WTC11 (cell line): ENCODE results near the gene VPS25. TPM values are rescaled to one million over a fixed set of nuclear protein-coding genes. Genes with fewer than 3 reads are reported as not detected.

Experiments
- ATAC-seq: fragments of 200-7000 bp; cut with Tn5 transposase; 2 replicates; pipeline ENCODE4 v1.10.0; 2021; ENCODE audit warnings: mild to moderate bottlenecking, moderate library complexity
- CTCF ChIA-PET: fragments of 300-600 bp; sonication (Branson Sonifier 250); formaldehyde crosslinking; loops from one replicate; lab custom pipeline; 2021; ENCODE audit warnings: antibody characterized with exemption; lab: Charles Lee
- POLR2A ChIA-PET: fragments of 350-600 bp; sonication (Branson Sonifier 250); formaldehyde crosslinking; loops from one replicate; lab custom pipeline; 2021; ENCODE audit warnings: antibody characterized with exemption; lab: Charles Lee
- DNase-seq: peaks from one replicate; pipeline ENCODE4 v3.0.0; 2021; ENCODE audit warnings: low spot score
- H3K27ac Mint-ChIP-seq: 2 replicates; pipeline ENCODE4 v1.8.0; 2021; ENCODE audit warnings: mixed read lengths
- H3K27me3 Mint-ChIP-seq: 2 replicates; pipeline ENCODE4 v1.8.0; 2021; ENCODE audit warnings: low read depth, mild to moderate bottlenecking, moderate library complexity, mixed read lengths
- H3K36me3 Mint-ChIP-seq: 2 replicates; pipeline ENCODE4 v1.8.0; 2021; ENCODE audit warnings: mixed read lengths
- H3K4me1 Mint-ChIP-seq: 2 replicates; pipeline ENCODE4 v1.8.0; 2022; ENCODE audit warnings: mixed read lengths
- H3K4me3 Mint-ChIP-seq: 2 replicates; pipeline ENCODE4 v1.8.0; 2021; ENCODE audit warnings: mild to moderate bottlenecking, moderate library complexity, mixed read lengths
- H3K9me3 Mint-ChIP-seq: 2 replicates; pipeline ENCODE4 v1.8.0; 2021; ENCODE audit warnings: mixed read lengths
- CREB1 ChIP-seq: sonication (generic); formaldehyde crosslinking; IDR thresholded peaks from 2 replicates; pipeline ENCODE4 v1.8.0; 2023; ENCODE audit warnings: mild to moderate bottlenecking, missing genetic modification reagents
- FOXJ3 ChIP-seq: sonication (generic); formaldehyde crosslinking; IDR thresholded peaks from 2 replicates; pipeline ENCODE4 v1.9.0; 2021; ENCODE audit warnings: missing genetic modification reagents, mild to moderate bottlenecking, borderline replicate concordance
- HMGA2 ChIP-seq: fragments of 250-450 bp; sonication (Bioruptor Pico); IDR thresholded peaks from 2 replicates; pipeline ENCODE4 v1.4.0; 2021; ENCODE audit warnings: mild to moderate bottlenecking, moderate library complexity
- NFYB ChIP-seq: sonication (generic); formaldehyde crosslinking; conservative IDR thresholded peaks from 2 replicates; pipeline ENCODE4 v1.8.0; 2022; ENCODE audit warnings: low read depth, missing genetic modification reagents
- RORB ChIP-seq: fragments of 250-450 bp; sonication (Bioruptor Pico); IDR thresholded peaks from 2 replicates; pipeline ENCODE4 v1.9.0; 2021; ENCODE audit warnings: mild to moderate bottlenecking
- SOX15 ChIP-seq: fragments of 250-450 bp; sonication (Bioruptor Pico); IDR thresholded peaks from 2 replicates; pipeline ENCODE4 v1.9.0; 2021; ENCODE audit warnings: mild to moderate bottlenecking
- TCF7 ChIP-seq: sonication (generic); formaldehyde crosslinking; IDR thresholded peaks from 2 replicates; pipeline ENCODE4 v1.8.0; 2022; ENCODE audit warnings: mild to moderate bottlenecking, low read depth, missing genetic modification reagents, moderate library complexity
- USF1 ChIP-seq: sonication (generic); formaldehyde crosslinking; IDR thresholded peaks from 2 replicates; pipeline ENCODE4 v1.8.0; 2022; ENCODE audit warnings: mild to moderate bottlenecking, missing genetic modification reagents
- ZNF121 ChIP-seq: sonication (generic); formaldehyde crosslinking; IDR thresholded peaks from 2 replicates; pipeline ENCODE4 v1.8.0; 2023; ENCODE audit warnings: missing genetic modification reagents
- ZNF138 ChIP-seq: sonication (generic); formaldehyde crosslinking; conservative IDR thresholded peaks from 2 replicates; pipeline ENCODE4 v1.8.1; 2022; ENCODE audit warnings: mild to moderate bottlenecking, moderate library complexity, missing genetic modification reagents
- ZNF219 ChIP-seq: sonication (generic); formaldehyde crosslinking; IDR thresholded peaks from 2 replicates; pipeline ENCODE4 v1.8.0; 2023; ENCODE audit warnings: missing genetic modification reagents, mild to moderate bottlenecking, borderline replicate concordance
- ZNF263 ChIP-seq: sonication (generic); formaldehyde crosslinking; IDR thresholded peaks from 2 replicates; pipeline ENCODE4 v1.8.1; 2022; ENCODE audit warnings: low read depth, mild to moderate bottlenecking, moderate library complexity, missing genetic modification reagents
- total RNA-seq: library from RNA; stranded (reverse); gene quantifications from 3 replicates; pipeline ENCODE4 v1.2.3, GENCODE V29; 2021
- TF ChIP-seq, protein P1 (sequence below): sonication (generic); formaldehyde crosslinking; IDR thresholded peaks from 2 replicates; pipeline ENCODE4 v1.8.0; 2023; ENCODE audit warnings: missing genetic modification reagents
- TF ChIP-seq, protein P2 (sequence below): sonication (generic); formaldehyde crosslinking; IDR thresholded peaks from 2 replicates; pipeline ENCODE4 v1.8.1; 2023; ENCODE audit warnings: mild to moderate bottlenecking, missing genetic modification reagents, borderline replicate concordance

VPS25 gene
- total RNA-seq, 1 experiment from 2014 or later, result 98.6 TPM

DNA sequence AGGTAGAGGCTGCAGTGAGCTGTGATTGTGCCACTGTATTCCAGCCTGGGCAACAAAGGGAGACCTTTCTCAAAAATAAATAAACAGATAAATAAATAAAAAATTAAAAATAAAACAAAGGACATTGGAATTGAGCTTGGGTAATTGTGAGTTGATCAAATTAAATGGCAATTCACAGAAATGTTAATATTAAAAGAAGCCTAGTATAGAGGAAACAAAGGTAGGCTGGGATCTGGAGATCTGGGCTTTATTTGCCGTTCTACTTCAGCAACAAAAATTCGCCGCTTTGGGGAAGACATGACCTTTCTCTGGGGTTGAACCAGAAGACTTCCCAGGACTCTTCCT, 332 bp upstream of the VPS25 start:
- Mint-ChIP-seq H3K27ac (peak overlapping the region; percentile 97), H3K36me3 (peaks cover 23% of the 10 kb centered on the region), H3K4me1 (peaks cover 7% of the 10 kb centered on the region), H3K9me3 (no peaks in the 10 kb centered on the region), H3K27me3 (peaks cover 4% of the 10 kb centered on the region), H3K4me3 (peak overlapping the region; percentile 99)
- POLR2A ChIA-PET, result interaction anchor here (1.0 to 1.6 kb wide), 3 partner anchors 13 to 51 kb away, joined by 4 to 8 read pairs (median 5); partner anchors contain the start of genes BECN1, CNTD1, COA3 and RAMP2
- CTCF ChIA-PET, result interaction anchor here (1.0 to 2.9 kb wide), 7 partner anchors 9 to 195 kb away, joined by 3 to 44 read pairs (median 8); partner anchors contain the start of genes PSMC3IP and RAMP2
- no peak for ATAC-seq
- DNase-seq, result no peak
- TF ChIP-seq NFYB (no peak), ZNF138 (no peak)

DNA sequence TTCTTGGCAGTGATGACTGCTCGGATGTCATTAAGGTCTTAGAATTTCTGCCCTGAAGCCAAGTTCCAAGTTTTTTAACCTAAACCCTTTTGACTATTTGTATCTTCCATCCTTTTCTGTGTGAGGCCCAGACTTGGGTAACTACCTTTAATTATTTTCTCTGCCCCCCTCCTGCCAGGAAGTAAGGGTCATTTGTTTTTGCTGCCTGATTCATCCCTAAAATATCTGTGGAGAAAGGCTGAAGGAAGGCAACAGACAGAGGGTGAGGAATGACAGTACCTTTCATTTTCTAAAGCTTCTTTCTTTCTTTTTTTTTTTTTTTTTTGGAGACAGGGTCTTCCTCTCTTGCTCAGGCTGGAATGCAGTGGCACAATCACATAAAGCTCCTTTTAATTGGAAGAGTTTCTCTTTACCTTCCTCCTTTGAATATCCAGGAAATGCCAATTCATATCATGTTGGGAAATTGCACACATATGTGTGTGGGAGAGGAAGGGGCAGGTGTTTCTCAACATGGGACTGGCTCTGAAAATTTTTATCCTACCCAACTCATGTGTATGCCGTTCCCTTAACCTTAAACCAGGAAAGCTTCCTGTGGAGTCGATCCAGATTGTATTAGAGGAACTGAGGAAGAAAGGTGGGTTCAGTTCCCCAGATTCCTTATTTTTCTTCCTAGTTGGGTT, 957 bp downstream of the VPS25 start:
- H3K36me3 Mint-ChIP-seq, result peaks cover 30% of the 10 kb centered on the region

DNA sequence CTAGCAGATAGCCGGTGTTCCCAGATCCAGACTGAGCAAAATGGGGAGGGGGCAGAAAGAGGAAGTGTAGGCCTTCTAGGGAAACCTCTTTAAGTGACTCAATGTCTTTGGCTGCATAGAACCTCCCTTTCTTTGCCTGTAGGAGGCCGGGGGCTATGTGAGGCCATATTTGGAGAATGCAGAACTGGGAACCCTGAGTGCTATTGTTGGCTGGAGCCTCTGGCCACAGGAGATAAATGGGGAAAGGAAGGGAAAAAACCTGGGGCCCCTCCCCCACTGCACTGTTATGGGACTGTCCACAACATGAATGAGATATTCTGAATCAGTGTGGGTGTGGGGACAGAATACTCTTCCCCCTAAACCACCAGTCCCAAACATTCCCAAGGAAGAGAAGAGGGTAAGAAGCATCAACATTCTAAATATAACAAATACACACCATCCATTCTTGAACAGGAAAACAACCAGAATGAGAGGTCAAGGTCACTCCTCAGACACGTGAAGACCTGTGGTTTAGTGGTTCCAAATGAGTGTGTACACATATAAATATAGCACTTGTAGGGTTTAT, 2.4 kb downstream of the VPS25 start:
- Mint-ChIP-seq H3K27ac (no peak overlapping the region), H3K27me3 (no peaks in the 10 kb centered on the region), H3K36me3 (peaks cover 30% of the 10 kb centered on the region), H3K9me3 (no peaks in the 10 kb centered on the region), H3K4me1 (peaks cover 15% of the 10 kb centered on the region), H3K4me3 (peak overlapping the region; percentile 99; the same call in 1 of the 2 replicates)
- TF ChIP-seq USF1 (no peak), HMGA2 (CRISPR knock-in tag) (no peak)
- TF ChIP-seq, protein P1, sequence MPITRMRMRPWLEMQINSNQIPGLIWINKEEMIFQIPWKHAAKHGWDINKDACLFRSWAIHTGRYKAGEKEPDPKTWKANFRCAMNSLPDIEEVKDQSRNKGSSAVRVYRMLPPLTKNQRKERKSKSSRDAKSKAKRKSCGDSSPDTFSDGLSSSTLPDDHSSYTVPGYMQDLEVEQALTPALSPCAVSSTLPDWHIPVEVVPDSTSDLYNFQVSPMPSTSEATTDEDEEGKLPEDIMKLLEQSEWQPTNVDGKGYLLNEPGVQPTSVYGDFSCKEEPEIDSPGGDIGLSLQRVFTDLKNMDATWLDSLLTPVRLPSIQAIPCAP (CRISPR knock-in tag), result no peak
- DNase-seq (no peak), ATAC-seq (no peak)
- POLR2A ChIA-PET, result no interaction called here
- CTCF ChIA-PET, result no interaction called here

More for the DNA sequence above, 957 bp downstream of the VPS25 start:
- ChIA-PET CTCF (interaction anchor here (0.5 to 2.9 kb wide), 7 partner anchors 11 to 927 kb away, joined by 4 to 44 read pairs (median 8); partner anchors contain the start of genes BECN1, PSMC3IP and RAMP2), POLR2A (interaction anchor here (1.4 to 1.6 kb wide), 2 partner anchors 14 to 24 kb away, joined by 5 to 8 read pairs; partner anchors contain the start of genes CNTD1, COA3 and RAMP2)
- DNase-seq, result no peak
- Mint-ChIP-seq H3K4me1 (peaks cover 8% of the 10 kb centered on the region), H3K27ac (peak overlapping the region; percentile 97), H3K27me3 (no peaks in the 10 kb centered on the region), H3K4me3 (peak overlapping the region; percentile 99), H3K9me3 (no peaks in the 10 kb centered on the region)
- TF ChIP-seq TCF7 (CRISPR knock-in tag) (no peak), FOXJ3 (CRISPR knock-in tag) (no peak), SOX15 (no peak), CREB1 (no peak), ZNF263 (CRISPR knock-in tag) (no peak), RORB (CRISPR knock-in tag) (no peak), ZNF121 (no peak), USF1 (no peak), ZNF219 (no peak)
- TF ChIP-seq, protein P2, sequence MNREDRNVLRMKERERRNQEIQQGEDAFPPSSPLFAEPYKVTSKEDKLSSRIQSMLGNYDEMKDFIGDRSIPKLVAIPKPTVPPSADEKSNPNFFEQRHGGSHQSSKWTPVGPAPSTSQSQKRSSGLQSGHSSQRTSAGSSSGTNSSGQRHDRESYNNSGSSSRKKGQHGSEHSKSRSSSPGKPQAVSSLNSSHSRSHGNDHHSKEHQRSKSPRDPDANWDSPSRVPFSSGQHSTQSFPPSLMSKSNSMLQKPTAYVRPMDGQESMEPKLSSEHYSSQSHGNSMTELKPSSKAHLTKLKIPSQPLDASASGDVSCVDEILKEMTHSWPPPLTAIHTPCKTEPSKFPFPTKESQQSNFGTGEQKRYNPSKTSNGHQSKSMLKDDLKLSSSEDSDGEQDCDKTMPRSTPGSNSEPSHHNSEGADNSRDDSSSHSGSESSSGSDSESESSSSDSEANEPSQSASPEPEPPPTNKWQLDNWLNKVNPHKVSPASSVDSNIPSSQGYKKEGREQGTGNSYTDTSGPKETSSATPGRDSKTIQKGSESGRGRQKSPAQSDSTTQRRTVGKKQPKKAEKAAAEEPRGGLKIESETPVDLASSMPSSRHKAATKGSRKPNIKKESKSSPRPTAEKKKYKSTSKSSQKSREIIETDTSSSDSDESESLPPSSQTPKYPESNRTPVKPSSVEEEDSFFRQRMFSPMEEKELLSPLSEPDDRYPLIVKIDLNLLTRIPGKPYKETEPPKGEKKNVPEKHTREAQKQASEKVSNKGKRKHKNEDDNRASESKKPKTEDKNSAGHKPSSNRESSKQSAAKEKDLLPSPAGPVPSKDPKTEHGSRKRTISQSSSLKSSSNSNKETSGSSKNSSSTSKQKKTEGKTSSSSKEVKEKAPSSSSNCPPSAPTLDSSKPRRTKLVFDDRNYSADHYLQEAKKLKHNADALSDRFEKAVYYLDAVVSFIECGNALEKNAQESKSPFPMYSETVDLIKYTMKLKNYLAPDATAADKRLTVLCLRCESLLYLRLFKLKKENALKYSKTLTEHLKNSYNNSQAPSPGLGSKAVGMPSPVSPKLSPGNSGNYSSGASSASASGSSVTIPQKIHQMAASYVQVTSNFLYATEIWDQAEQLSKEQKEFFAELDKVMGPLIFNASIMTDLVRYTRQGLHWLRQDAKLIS, result no peak
- ATAC-seq, result no peak
